OCI-LY7 (cell line): ENCODE measurements around the gene FGD2. TPM values are rescaled to one million over a fixed set of nuclear protein-coding genes. Genes with fewer than 3 reads are reported as not detected.

ENCODE experiments used
- BruUV-seq: library from RNA; stranded (reverse); fragments of 400-500 nt; replicated peaks from 2 replicates; lab custom pipeline; 2021; lab: Mats Ljungman, UMichigan
- CTCF ChIA-PET: fragments of 300-600 bp; sonication (Branson Sonifier 250); formaldehyde crosslinking; loops from one replicate; lab custom pipeline; 2022; ENCODE audit warnings: antibody characterized with exemption; ENCODE audit not compliant: unreplicated experiment; lab: Charles Lee
- POLR2A ChIA-PET: fragments of 300-600 bp; sonication (Branson Sonifier 250); formaldehyde crosslinking; loops from one replicate; lab custom pipeline; 2022; ENCODE audit warnings: antibody characterized with exemption; lab: Charles Lee
- DNase-seq: peaks from one replicate; pipeline ENCODE4 v3.0.0-alpha.2; 2015; ENCODE audit warnings: low spot score
- H2AFZ ChIP-seq: fragments of 200-600 bp; sonication (generic), shearing (Covaris generic); 2 replicates; pipeline ENCODE4 v1.6.1; 2014; ENCODE audit warnings: mild to moderate bottlenecking, antibody characterized with exemption, low read length, moderate library complexity
- H3K27ac ChIP-seq: fragments of 200-600 bp; sonication (generic); 2 replicates; pipeline ENCODE4 v1.5.1; 2014; ENCODE audit warnings: mixed run types, low read depth, mild to moderate bottlenecking, moderate library complexity, low read length, inconsistent platforms; ENCODE audit not compliant: poor library complexity, severe bottlenecking
- H3K36me3 ChIP-seq: fragments of 200-600 bp; sonication (generic); 2 replicates; pipeline ENCODE4 v1.6.1; 2014; ENCODE audit warnings: mild to moderate bottlenecking, antibody characterized with exemption, low read length, moderate library complexity, mixed read lengths; ENCODE audit not compliant: insufficient read depth
- H3K4me1 ChIP-seq: fragments of 200-600 bp; sonication (generic); 2 replicates; pipeline ENCODE4 v1.5.1; 2014; ENCODE audit warnings: mild to moderate bottlenecking, low read length; ENCODE audit not compliant: insufficient read depth, poor library complexity, severe bottlenecking
- H3K4me2 ChIP-seq: fragments of 200-600 bp; sonication (generic); 2 replicates; pipeline ENCODE4 v1.6.1; 2014; ENCODE audit warnings: mild to moderate bottlenecking, low read length
- H3K4me3 ChIP-seq: fragments of 200-600 bp; sonication (generic); 2 replicates; pipeline ENCODE4 v1.5.1; 2014; ENCODE audit warnings: mild to moderate bottlenecking, low read depth, low read length; ENCODE audit not compliant: poor library complexity, severe bottlenecking
- H3K79me2 ChIP-seq: fragments of 200-600 bp; sonication (generic); 2 replicates; pipeline ENCODE4 v1.6.1; 2016; ENCODE audit warnings: low read depth, mild to moderate bottlenecking, low read length, moderate library complexity, mixed read lengths; ENCODE audit not compliant: insufficient read depth
- H3K9me2 ChIP-seq: fragments of 200-600 bp; sonication (generic); 2 replicates; pipeline ENCODE4 v1.6.1; 2016; ENCODE audit warnings: mild to moderate bottlenecking, low read length, mixed read lengths; ENCODE audit not compliant: insufficient read depth
- H3K9me3 ChIP-seq: fragments of 200-600 bp; sonication (generic); 2 replicates; pipeline ENCODE4 v1.6.1; 2014; ENCODE audit warnings: mild to moderate bottlenecking, mixed run types, low read length, mixed read lengths
- H4K20me1 ChIP-seq: fragments of 200-600 bp; sonication (generic); 2 replicates; pipeline ENCODE4 v1.6.1; 2014; ENCODE audit warnings: mild to moderate bottlenecking, antibody characterized with exemption, low read length, moderate library complexity, mixed read lengths; ENCODE audit not compliant: insufficient read depth
- CTCF ChIP-seq: fragments of 200-600 bp; sonication (generic); conservative IDR thresholded peaks from 2 replicates; pipeline ENCODE4 v1.5.1; 2014; ENCODE audit warnings: mild to moderate bottlenecking, antibody characterized with exemption, low read length, moderate library complexity, mixed read lengths
- EZH2phosphoT487 ChIP-seq: fragments of 200-600 bp; sonication (generic); IDR thresholded peaks from 2 replicates; pipeline ENCODE4 v1.6.1; 2018; ENCODE audit warnings: low read depth, borderline replicate concordance, mild to moderate bottlenecking, mixed run types, antibody characterized with exemption, low read length, moderate library complexity, mixed read lengths
- intact Hi-C: fragments of 100-400 bp; cut with micrococcal nuclease; formaldehyde crosslinking; loops from one replicate; pipeline ENCODE4 v1.10.0; 2022; ENCODE audit not compliant: unreplicated experiment
- total RNA-seq, 2 experiments: library from RNA; depleted of rRNA in 1 of 2; stranded (reverse); fragments of >200 nt in 1 of 2; shearing (Covaris generic) in 1 of 2; gene quantifications; 2 replicates each; pipeline ENCODE4 v1.2.3, GENCODE V29; 2014 to 2022

Gene FGD2
- total RNA-seq, 2 experiments from 2014 or later, result 27.8 to 48.6 TPM

GRCh38 chr6:36959555-36960250 is 45.8 kb upstream of the FGD2 start:
- POLR2A ChIA-PET, result no interaction called here

GRCh38 chr6:36961441-36962435 is 43.7 kb upstream of the FGD2 start:
- Histone ChIP-seq H3K9me2 (no peaks in the 10 kb centered on the region), H3K4me1 (peaks cover 26% of the 10 kb centered on the region), H2AFZ (no peak overlapping the region), H3K36me3 (peaks cover 8% of the 10 kb centered on the region; the same call in 1 of the 2 replicates), H3K4me2 (no peak overlapping the region), H4K20me1 (no peaks in the 10 kb centered on the region), H3K4me3 (no peak overlapping the region), H3K9me3 (no peaks in the 10 kb centered on the region), H3K79me2 (no peaks in the 10 kb centered on the region), H3K27ac (no peak overlapping the region)
- TF ChIP-seq CTCF (no peak), EZH2phosphoT487 (no peak)
- DNase-seq, result no peak
- intact Hi-C loops, result no loop called here
- BruUV-seq, result no TSS peak
- ChIA-PET CTCF (interaction anchor here (0.5 kb wide), 1 partner anchor 56 kb away, joined by 3 read pairs; no protein-coding TSS in a partner anchor), POLR2A (no interaction called here)

More at GRCh38 chr6:36959555-36960250, 45.8 kb upstream of the FGD2 start:
- H3K4me1 ChIP-seq, result peaks cover 36% of the 10 kb centered on the region
- intact Hi-C loops, result no loop called here
- CTCF ChIA-PET, result no interaction called here
- no peaks in the 10 kb centered on the region for H3K36me3 ChIP-seq
- H2AFZ ChIP-seq, result no peak overlapping the region
- no peaks in the 10 kb centered on the region for H3K9me2 ChIP-seq
- H3K79me2 ChIP-seq, result no peaks in the 10 kb centered on the region
- H3K4me2 ChIP-seq, result no peak overlapping the region
- no peaks in the 10 kb centered on the region for H3K9me3 ChIP-seq
- BruUV-seq, result no TSS peak
- DNase-seq, result no peak
- H3K4me3 ChIP-seq, result no peak overlapping the region
- no peaks in the 10 kb centered on the region for H4K20me1 ChIP-seq
- H3K27ac ChIP-seq, result no peak overlapping the region
- TF ChIP-seq CTCF (no peak), EZH2phosphoT487 (no peak)
